ENCODE measurements around the gene SH3RF3.

SH3RF3 gene

GRCh38 chr2:109447251-109447661 lies 318.3 kb downstream of the SH3RF3 start:
- DNase-seq: no peak

GRCh38 chr2:109447776-109448175 lies 318.8 kb downstream of the SH3RF3 start:
- DNase-seq: no peak

- DNase-seq: no peak
Measured at GRCh38 chr2:109448207-109448606, 319.2 kb downstream of the SH3RF3 start.

GRCh38 chr2:109448946-109449788 lies 320.2 kb downstream of the SH3RF3 start:
- peak; percentile 55 for DNase-seq

GRCh38 chr2:109450574-109451273 lies 321.7 kb downstream of the SH3RF3 start:
- no peak for DNase-seq

GRCh38 chr2:109451671-109452070 lies 322.7 kb downstream of the SH3RF3 start:
- DNase-seq: peak; percentile 64

- DNase-seq: no peak
Measured at GRCh38 chr2:109452318-109453305, 323.6 kb downstream of the SH3RF3 start.

GRCh38 chr2:109453371-109453995 lies 324.5 kb downstream of the SH3RF3 start:
- no peak for DNase-seq

GRCh38 chr2:109454304-109454703 lies 325.3 kb downstream of the SH3RF3 start:
- no peak for DNase-seq

- no peak for DNase-seq
Measured at GRCh38 chr2:109454765-109455394, 325.9 kb downstream of the SH3RF3 start.

- no peak for DNase-seq
Measured at GRCh38 chr2:109455731-109456691, 327.0 kb downstream of the SH3RF3 start.

GRCh38 chr2:109456776-109457175 lies 327.8 kb downstream of the SH3RF3 start:
- DNase-seq: no peak

- peak; percentile 19 for DNase-seq
Measured at GRCh38 chr2:109457366-109457765, 328.4 kb downstream of the SH3RF3 start.

- no peak for DNase-seq
Measured at GRCh38 chr2:109457794-109458193, 328.8 kb downstream of the SH3RF3 start.

- DNase-seq: no peak
Measured at GRCh38 chr2:109458512-109458911, 329.5 kb downstream of the SH3RF3 start.

- no peak for DNase-seq
Measured at GRCh38 chr2:109459485-109459884, 330.5 kb downstream of the SH3RF3 start.

GRCh38 chr2:109460553-109461324 lies 331.7 kb downstream of the SH3RF3 start:
- no peak for DNase-seq

- no peak for DNase-seq
Measured at GRCh38 chr2:109463236-109463635, 334.2 kb downstream of the SH3RF3 start.

GRCh38 chr2:109463891-109464290 lies 334.9 kb downstream of the SH3RF3 start:
- DNase-seq: no peak

Data from MV-4-11 (cell line).